ENCODE measurements around the gene BEX5.

DNA sequence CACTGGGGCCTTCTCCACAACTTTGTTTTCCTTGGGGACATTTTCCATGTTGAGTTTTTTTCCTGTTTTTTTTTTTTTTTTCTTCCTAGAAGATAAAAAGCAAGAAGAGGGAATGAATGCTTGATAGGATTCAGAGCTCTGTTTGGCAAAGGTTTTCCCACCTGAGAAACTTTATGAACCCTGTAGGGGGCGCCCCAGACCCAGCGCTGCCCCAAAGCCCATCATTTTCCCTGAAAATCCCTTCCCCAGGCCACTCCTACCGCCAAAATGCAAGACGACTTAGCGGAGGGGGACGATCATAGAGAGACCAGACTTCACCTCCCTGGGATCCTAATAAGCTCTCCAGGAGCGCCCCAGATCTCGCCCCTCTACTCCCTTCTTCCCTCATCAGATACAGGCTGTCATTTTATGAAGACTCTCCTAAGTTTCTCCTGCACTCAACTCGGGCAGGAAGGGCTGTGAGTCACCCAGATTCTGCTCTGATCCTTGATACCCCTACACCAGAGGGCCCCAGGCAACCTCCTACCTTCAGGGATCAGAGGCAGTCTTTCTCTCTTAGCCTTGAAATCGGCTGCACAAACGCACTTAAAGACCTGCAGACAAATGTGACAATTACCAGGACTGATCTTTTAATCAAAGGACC, 1.4 kb downstream of the BEX5 start:
- TF ChIP-seq POLR2AphosphoS2 (conservative IDR thresholded peaks at IDR 0.05; ENCODE audit: low read length) (no peak), CTCF (IDR thresholded peaks at IDR 0.05) (no peak), MAZ (IDR thresholded peaks at IDR 0.05; ENCODE audit: borderline replicate concordance, low read depth, low read length) (no peak), POLR2A (IDR thresholded peaks at IDR 0.05; ENCODE audit: low read length) (no peak), RAD21 (conservative IDR thresholded peaks at IDR 0.05 in 1 of 2, IDR thresholded peaks at IDR 0.05 in 1 of 2) (no peak; a peak in 1 of 5 replicates)
